ENCODE data around the gene RELL2. TPM values are rescaled to one million over a fixed set of nuclear protein-coding genes. Genes with fewer than 3 reads are reported as not detected.
A peak's percentile ranks its signal among the peaks of the same experiment; 100 is the strongest.

RELL2 gene
- total and polyA plus RNA-seq, 2 experiments from 2014 or later, result 2.1 to 2.8 TPM

DNA sequence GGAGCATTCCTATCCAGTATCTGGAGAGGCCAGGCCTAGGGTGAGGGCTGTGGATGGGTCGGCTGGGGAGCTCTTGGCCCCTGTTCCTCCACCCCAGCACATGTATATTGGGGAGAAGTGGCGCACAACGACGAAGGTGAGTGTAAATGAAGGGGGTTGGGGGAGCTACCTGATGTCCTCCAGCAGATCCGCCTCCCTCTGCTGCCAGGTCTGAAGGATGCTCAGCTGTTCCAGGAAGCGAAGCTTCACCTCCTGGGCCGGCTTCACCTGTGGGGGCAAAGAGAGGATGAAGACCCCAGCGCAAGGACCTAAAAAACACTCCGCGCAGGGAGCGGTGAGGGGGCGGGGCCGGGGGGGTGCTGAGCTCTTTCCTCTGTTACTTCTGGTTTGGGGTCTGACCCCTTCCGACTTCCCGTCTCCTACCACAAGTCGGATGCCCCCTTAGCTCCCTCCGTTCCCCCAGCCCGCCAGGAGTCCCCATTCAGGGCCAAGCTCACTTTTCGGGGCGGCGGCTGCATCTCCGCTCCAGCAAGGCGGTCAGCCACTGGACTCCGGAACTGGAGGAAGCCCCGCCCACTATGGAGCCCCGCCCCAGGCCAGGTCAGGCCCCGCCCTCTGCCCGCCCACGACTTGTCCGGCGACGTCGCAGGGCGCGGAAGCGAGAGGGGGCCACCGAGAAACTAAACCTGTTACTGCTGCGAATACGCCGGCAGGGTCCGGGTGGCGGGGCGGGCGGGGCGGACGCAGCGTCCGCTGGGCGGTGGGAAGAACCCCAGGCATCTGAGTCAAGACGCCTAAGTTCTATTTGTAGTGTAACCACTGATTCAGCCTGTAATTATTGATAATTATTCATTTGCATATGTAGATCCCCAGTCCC is 14.3 kb downstream of the RELL2 start, which contains the start of gene FCHSD1:
FCHSD1 (minus strand) TSS at position 568 of the 877 bp plus-strand sequence; CDS start at position 518, 50 bp downstream.
- no peak for TF ChIP-seq EZH2phosphoT487 (IDR thresholded peaks at IDR 0.05; ENCODE audit: insufficient read depth, low read depth)
- TF ChIP-seq EZH2 (IDR thresholded peaks at IDR 0.05; ENCODE audit: insufficient read depth, poor library complexity, severe bottlenecking), result no peak
- 4 to 8% methylated on average over 25 to 45 of the region's 50 CpGs for WGBS, 2 experiments (ENCODE audit: low coverage in 1 of 2, low lambda C conversion rate in 2 of 2, missing lambda C conversion rate in 2 of 2)

DNA sequence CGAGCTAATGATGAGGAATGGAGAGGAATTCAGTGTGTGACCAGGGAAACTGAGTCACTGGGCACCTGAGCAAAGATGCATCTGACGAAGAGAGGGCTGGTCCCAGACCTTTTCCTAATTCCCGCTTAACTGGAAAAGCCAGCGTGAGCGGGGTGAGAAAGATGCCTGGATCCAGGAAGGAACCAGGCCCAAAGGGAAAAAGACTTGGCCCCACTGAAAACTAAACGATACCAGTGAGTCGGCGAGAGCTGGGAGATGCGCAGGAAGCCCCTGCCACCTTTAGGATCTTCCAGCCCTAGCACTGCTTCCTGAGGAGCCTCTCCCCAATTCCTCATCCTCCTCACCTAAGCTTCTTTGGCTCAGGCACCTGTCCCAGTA is 14.9 kb downstream of the RELL2 start:
- Histone ChIP-seq H3K27ac (no peak overlapping the region), H3K36me3 (ENCODE audit: low read depth) (no peaks in the 10 kb centered on the region; the same call in 1 of the 2 replicates)
- no peak for DNase-seq

More for the DNA sequence above, 14.3 kb downstream of the RELL2 start, which contains the start of gene FCHSD1:
- DNase-seq, result peak; percentile 90
- Histone ChIP-seq H3K79me2 (ENCODE audit: insufficient read depth) (peaks cover 5% of the 10 kb centered on the region), H3K27me3 (replicated peaks; ENCODE audit: insufficient read depth) (no peaks in the 10 kb centered on the region), H3K27ac (no peak within 1 kb of the TSS), H3K9me3 (ENCODE audit: low read depth) (no peaks in the 10 kb centered on the region), H3F3A (ENCODE audit: insufficient read depth) (peaks cover 8% of the 10 kb centered on the region; the same call in 1 of the 2 replicates), H3K4me1 (ENCODE audit: insufficient read depth) (peaks cover 12% of the 10 kb centered on the region), H3K9ac (peak within 1 kb of the TSS; percentile 77), H4K20me1 (ENCODE audit: insufficient read depth) (no peaks in the 10 kb centered on the region), H3K36me3 (ENCODE audit: low read depth) (no peaks in the 10 kb centered on the region; the same call in 1 of the 2 replicates), H3K9me2 (ENCODE audit: insufficient read depth) (no peaks in the 10 kb centered on the region), H3K4me3 (peak within 1 kb of the TSS; percentile 92), H2AFZ (peak within 1 kb of the TSS; percentile 85), H3K4me2 (ENCODE audit: unreplicated experiment) (peak within 1 kb of the TSS; percentile 94)
- in situ Hi-C loops (cut with MboI), result no loop called here

GRCh38 chr5:141654298-141654697 is 17.5 kb downstream of the RELL2 start:
- H3K9ac ChIP-seq, result no peak overlapping the region
- in situ Hi-C loops (cut with MboI), result no loop called here
- WGBS, 2 experiments (ENCODE audit: low coverage in 1 of 2, low lambda C conversion rate in 2 of 2, missing lambda C conversion rate in 2 of 2), result 48 to 58% methylated on average over 2 of the region's 2 CpGs
- no peaks in the 10 kb centered on the region for H4K20me1 ChIP-seq (ENCODE audit: insufficient read depth)
- DNase-seq, result peak; percentile 87
- no peaks in the 10 kb centered on the region for H3K9me3 ChIP-seq (ENCODE audit: low read depth)
- peaks cover 13% of the 10 kb centered on the region for H3F3A ChIP-seq (ENCODE audit: insufficient read depth)
- H3K27ac ChIP-seq, result peak overlapping the region; percentile 61
- no peak overlapping the region for H3K4me2 ChIP-seq (ENCODE audit: unreplicated experiment)
- H3K4me1 ChIP-seq (ENCODE audit: insufficient read depth), result peaks cover 18% of the 10 kb centered on the region
- TF ChIP-seq EZH2 (IDR thresholded peaks at IDR 0.05; ENCODE audit: insufficient read depth, poor library complexity, severe bottlenecking) (no peak), EZH2phosphoT487 (IDR thresholded peaks at IDR 0.05; ENCODE audit: insufficient read depth, low read depth) (no peak)
- H3K79me2 ChIP-seq (ENCODE audit: insufficient read depth), result peaks cover 5% of the 10 kb centered on the region
- H3K9me2 ChIP-seq (ENCODE audit: insufficient read depth), result no peaks in the 10 kb centered on the region
- H3K27me3 ChIP-seq (replicated peaks; ENCODE audit: insufficient read depth), result no peaks in the 10 kb centered on the region
- 0 out of 2 replicates have a peak overlapping the region, but pooled peaks have one; percentile 46 for H2AFZ ChIP-seq
- no peaks in the 10 kb centered on the region for H3K36me3 ChIP-seq (ENCODE audit: low read depth)
- H3K4me3 ChIP-seq, result no peak overlapping the region

More for the DNA sequence above, 14.9 kb downstream of the RELL2 start:
- WGBS, 2 experiments (ENCODE audit: low coverage in 1 of 2, low lambda C conversion rate in 2 of 2, missing lambda C conversion rate in 2 of 2), result 58 to 62% methylated on average over 9 of the region's 9 CpGs
- TF ChIP-seq EZH2 (IDR thresholded peaks at IDR 0.05; ENCODE audit: insufficient read depth, poor library complexity, severe bottlenecking) (no peak), EZH2phosphoT487 (IDR thresholded peaks at IDR 0.05; ENCODE audit: insufficient read depth, low read depth) (no peak)
- Histone ChIP-seq H4K20me1 (ENCODE audit: insufficient read depth) (no peaks in the 10 kb centered on the region), H3K9ac (peak overlapping the region; percentile 77), H2AFZ (peak overlapping the region; percentile 85), H3F3A (ENCODE audit: insufficient read depth) (peaks cover 8% of the 10 kb centered on the region; the same call in 1 of the 2 replicates), H3K79me2 (ENCODE audit: insufficient read depth) (peaks cover 5% of the 10 kb centered on the region), H3K4me2 (ENCODE audit: unreplicated experiment) (peak overlapping the region; percentile 94), H3K27me3 (replicated peaks; ENCODE audit: insufficient read depth) (no peaks in the 10 kb centered on the region), H3K9me3 (ENCODE audit: low read depth) (no peaks in the 10 kb centered on the region), H3K4me1 (ENCODE audit: insufficient read depth) (peaks cover 12% of the 10 kb centered on the region), H3K4me3 (peak overlapping the region; percentile 92), H3K9me2 (ENCODE audit: insufficient read depth) (no peaks in the 10 kb centered on the region)
- in situ Hi-C loops (cut with MboI), result no loop called here

DNA sequence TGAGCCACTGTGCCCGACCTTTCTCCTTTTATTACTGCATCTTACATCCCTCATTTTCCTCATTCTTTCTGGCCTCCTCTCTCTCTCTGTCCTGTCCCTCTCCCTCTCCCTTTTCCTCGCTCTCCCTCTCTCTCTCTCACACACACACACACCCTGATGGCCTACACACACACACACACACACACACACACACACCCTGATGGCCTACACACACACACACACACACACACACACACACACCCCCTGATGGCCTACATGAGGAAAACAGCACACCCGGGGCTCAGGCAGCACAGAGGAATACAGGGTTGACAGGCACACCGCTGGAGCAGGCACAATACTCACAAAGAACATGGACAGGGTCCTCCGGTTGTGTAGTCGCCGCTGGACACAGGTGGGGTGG is 18.2 kb downstream of the RELL2 start:
- H3K27ac ChIP-seq, result no peak overlapping the region
- H3K4me3 ChIP-seq, result no peak overlapping the region
- peaks cover 18% of the 10 kb centered on the region for H3K4me1 ChIP-seq (ENCODE audit: insufficient read depth)
- no peaks in the 10 kb centered on the region for H3K36me3 ChIP-seq (ENCODE audit: low read depth)
- H3K4me2 ChIP-seq (ENCODE audit: unreplicated experiment), result no peak overlapping the region
- peaks cover 13% of the 10 kb centered on the region for H3F3A ChIP-seq (ENCODE audit: insufficient read depth)
- DNase-seq, result no peak
- H3K27me3 ChIP-seq (replicated peaks; ENCODE audit: insufficient read depth), result no peaks in the 10 kb centered on the region
- H3K9ac ChIP-seq, result no peak overlapping the region
- H3K9me3 ChIP-seq (ENCODE audit: low read depth), result no peaks in the 10 kb centered on the region
- in situ Hi-C loops (cut with MboI), result no loop called here
- H3K9me2 ChIP-seq (ENCODE audit: insufficient read depth), result no peaks in the 10 kb centered on the region
- H3K79me2 ChIP-seq (ENCODE audit: insufficient read depth), result no peaks in the 10 kb centered on the region; the same call in 1 of the 2 replicates
- no peak overlapping the region for H2AFZ ChIP-seq
- 80 to 88% methylated on average over 6 to 7 of the region's 7 CpGs for WGBS, 2 experiments (ENCODE audit: low coverage in 1 of 2, low lambda C conversion rate in 2 of 2, missing lambda C conversion rate in 2 of 2)
- no peak for TF ChIP-seq EZH2phosphoT487 (IDR thresholded peaks at IDR 0.05; ENCODE audit: insufficient read depth, low read depth)
- no peaks in the 10 kb centered on the region for H4K20me1 ChIP-seq (ENCODE audit: insufficient read depth)

Measured in GM23248 (cell line).